Activated T-cell treated with anti-CD3 and anti-CD28 coated beads for 48 hours (primary cell): Measurements from ENCODE around the gene FTCD.
"Not testable (repeated sequence)": the region's sequence is repeated elsewhere in the genome, so short reads cannot be mapped to it uniquely, and the experiment has no call there.

Experiments used
- DNase-seq: peaks from one replicate; pipeline ENCODE4 v3.0.0-alpha.2; 2020; ENCODE audit warnings: low read depth

The FTCD gene

GRCh38 chr21:46111857-46112724 lies 43.3 kb downstream of the FTCD start:
- DNase-seq = no peak

- DNase-seq = no peak
Observed at GRCh38 chr21:46111193-46111571, 44.2 kb downstream of the FTCD start.

GRCh38 chr21:46110499-46111192 lies 44.7 kb downstream of the FTCD start:
- no peak for DNase-seq

GRCh38 chr21:46109313-46110221 lies 45.8 kb downstream of the FTCD start:
- DNase-seq = no peak

- no peak for DNase-seq
Observed at GRCh38 chr21:46108827-46109312, 46.5 kb downstream of the FTCD start.

- DNase-seq = not testable (repeated sequence)
Observed at GRCh38 chr21:46107376-46107775, 48.0 kb downstream of the FTCD start.

- no peak for DNase-seq
Observed at GRCh38 chr21:46104104-46104503, 51.3 kb downstream of the FTCD start.

- no peak for DNase-seq
Observed at GRCh38 chr21:46100906-46101305, 54.5 kb downstream of the FTCD start.

GRCh38 chr21:46100426-46100825 lies 55.0 kb downstream of the FTCD start:
- DNase-seq = no peak

GRCh38 chr21:46100020-46100419 lies 55.4 kb downstream of the FTCD start:
- DNase-seq = no peak

- no peak for DNase-seq
Observed at GRCh38 chr21:46099476-46099875, 55.9 kb downstream of the FTCD start.

GRCh38 chr21:46098303-46099141 lies 56.9 kb downstream of the FTCD start:
- no peak for DNase-seq

- peak; percentile 61 for DNase-seq
Observed at GRCh38 chr21:46097336-46098293, 57.8 kb downstream of the FTCD start, which contains the start of gene COL6A2. Gene COL6A2, plus strand, starts transcription at chr21:46098112.

- DNase-seq = no peak
Observed at GRCh38 chr21:46096596-46097335, 58.6 kb downstream of the FTCD start.

- no peak for DNase-seq
Observed at GRCh38 chr21:46095814-46096595, 59.4 kb downstream of the FTCD start.

GRCh38 chr21:46095083-46095719 lies 60.2 kb downstream of the FTCD start:
- DNase-seq = no peak

GRCh38 chr21:46094401-46095082 lies 60.8 kb downstream of the FTCD start:
- DNase-seq = no peak
